Stimulated activated CD4-positive, alpha-beta T cell treated with anti-CD3 and anti-CD28 coated beads, Interleukin-15, amount 100 ng/mL, for 48 hours (primary cell): Measurements from ENCODE around the gene PAH.

Experiments
- DNase-seq, 2 donors: peaks; one replicate each; pipeline ENCODE4 v3.0.0-alpha.2; 2020; ENCODE audit warnings: low read depth in 2 of 2

Gene PAH

DNA sequence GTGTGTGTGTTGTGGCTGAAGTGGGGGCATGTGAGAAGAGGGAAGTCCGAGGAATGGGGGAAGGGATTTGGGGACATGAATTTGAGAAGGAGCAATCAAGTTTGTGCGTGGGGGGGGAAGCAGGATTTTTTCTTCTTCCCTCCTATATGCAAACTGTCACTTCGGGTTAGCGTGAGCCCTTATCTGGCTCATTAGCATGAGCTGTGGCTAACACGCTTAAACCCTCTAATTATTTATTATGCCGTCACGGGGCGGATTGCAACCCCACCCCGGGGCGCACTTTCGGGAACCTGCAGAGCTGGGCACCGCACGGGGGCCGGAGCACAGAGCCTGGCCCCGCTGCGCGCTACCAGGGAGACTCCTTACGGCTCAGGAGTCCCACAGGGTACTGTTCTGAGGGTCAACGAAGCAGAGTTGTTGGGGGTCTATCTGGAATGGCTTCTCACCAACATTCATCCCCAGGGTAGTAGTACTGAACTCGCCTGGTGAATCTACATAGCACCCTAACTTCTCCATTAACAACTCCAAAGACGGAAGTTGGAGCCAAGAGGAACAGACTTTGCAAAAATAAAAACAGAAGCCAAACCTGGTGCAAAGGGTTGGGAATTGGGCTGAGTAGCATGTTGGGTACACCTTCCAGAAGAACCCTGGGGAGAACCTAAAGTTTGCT is 34.0 kb upstream of the PAH start:
- DNase-seq = no peak

DNA sequence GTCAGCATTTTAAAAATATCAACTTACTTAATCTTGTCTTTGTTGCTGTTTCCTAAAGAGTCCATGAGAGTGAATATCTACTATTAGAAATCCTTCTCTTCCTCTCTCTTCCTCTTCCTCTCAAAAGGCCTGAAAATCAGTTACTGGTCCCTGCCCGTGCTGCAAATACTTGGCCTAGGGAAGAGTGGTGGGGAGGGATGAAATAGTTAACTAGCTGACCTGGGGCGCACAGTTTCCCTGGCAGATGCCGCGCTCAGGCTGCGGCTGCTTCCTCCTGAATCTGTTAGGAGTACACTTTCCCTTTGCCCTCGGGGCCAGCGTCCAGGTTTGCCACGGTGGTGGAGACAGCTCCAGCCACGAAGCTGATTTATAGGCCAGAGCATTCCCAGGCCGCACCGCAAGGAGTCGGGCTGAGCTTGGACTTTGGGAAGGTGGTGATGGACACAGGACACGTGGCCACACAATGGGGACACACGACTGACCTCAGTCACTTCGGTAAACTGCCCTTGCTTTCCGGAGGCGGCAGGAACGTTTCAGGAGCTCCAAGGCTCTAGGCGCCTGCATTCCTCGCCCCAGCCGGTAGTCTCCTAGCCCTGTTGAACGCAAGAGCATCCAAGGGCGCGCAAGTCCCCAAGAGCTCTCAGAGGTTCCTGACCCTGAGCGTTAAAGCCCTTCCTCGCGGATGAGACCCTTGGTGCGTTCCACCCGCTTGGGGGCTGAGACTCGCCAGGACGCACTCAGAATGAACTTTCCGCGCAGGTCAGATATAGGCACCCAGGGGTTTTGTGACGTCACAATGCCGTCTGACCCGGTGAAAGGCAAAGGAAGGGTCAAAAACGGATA is 33.3 kb upstream of the PAH start:
- DNase-seq = no peak

DNA sequence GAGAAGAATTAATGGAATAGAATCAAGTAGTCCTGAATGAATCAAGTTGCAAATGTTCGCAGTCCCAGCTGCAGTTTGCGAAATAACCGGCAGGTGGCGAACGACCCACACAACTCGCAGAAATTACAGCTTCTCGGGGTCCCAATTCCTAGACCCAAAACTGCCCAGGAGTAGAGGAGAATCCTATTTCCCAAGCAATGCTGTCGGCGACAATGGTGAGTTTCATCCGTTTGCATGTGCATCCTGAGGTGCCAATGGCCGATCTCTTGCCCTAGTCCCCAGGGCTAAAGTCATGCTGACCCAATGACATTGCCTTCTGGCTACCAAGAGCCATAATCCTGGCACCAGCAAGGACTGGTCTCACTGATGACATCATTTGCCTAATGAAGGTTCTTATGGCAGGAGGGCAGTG is 31.9 kb upstream of the PAH start:
- DNase-seq = peak in 1 of 2 donors; percentile 31

DNA sequence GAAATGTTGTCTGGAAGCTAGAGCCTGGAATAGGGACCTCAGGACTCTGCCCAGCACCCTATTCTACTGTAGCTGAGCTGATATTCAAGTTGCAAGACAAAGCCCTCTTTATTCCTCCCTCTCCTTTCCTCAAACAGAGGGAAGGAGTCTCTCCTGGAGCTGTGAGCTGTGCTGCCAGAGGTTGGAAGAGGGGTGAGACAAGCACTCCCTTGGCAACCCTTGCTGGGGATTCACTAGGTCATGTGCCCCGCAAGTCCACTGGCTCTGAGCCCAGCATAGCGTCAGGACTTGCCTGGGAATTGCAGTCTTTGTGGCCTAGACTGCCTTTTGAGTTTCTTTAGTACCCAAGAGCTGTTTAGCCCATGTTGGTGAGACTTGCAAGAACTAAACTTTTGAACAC is 29.0 kb upstream of the PAH start:
- no peak for DNase-seq

DNA sequence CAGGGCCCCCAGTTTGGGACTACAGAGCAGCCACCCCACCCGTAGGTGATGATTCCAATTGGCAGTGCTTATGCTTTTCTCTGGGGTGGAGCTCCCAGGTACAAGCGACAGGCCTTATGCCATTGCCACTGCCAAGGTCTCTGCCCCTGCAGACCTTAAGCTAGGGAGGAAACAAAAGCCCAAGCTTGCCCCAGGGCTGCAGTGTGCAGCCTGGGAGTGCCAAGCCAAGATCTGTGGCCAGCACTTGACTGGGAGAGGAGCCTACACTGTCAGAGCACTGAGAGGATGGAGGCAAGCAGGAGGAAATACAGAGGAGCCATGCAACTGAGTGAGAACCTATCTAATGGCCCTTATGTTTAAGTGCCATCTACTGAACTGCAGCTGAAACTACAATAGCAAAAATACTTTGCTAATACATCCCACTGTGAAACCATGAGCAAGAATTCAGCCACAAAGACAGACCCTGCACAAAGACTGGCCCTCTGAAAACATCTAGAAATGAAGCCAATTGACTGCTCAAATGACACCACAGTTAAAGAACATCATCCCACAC is 22.7 kb upstream of the PAH start:
- no peak for DNase-seq

DNA sequence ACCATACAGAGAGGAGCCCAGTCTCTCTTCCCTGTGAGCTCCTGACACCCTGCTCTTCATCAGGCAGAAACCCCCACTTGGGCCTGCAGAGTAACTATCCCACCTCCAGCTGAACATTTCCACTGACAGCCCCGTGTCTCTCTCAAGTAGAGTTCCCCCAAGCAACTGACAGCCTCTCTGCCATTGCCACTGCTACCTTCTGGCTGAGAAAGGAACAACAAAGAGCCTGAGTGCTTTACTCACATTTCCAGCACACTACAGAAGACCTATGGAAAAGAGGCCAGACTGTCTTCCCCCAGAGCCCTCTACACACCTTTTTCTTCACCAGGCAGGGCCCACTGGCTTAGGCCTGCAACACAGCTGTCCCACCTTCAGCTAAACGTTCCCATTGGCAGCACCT is 22.0 kb upstream of the PAH start:
- no peak for DNase-seq

DNA sequence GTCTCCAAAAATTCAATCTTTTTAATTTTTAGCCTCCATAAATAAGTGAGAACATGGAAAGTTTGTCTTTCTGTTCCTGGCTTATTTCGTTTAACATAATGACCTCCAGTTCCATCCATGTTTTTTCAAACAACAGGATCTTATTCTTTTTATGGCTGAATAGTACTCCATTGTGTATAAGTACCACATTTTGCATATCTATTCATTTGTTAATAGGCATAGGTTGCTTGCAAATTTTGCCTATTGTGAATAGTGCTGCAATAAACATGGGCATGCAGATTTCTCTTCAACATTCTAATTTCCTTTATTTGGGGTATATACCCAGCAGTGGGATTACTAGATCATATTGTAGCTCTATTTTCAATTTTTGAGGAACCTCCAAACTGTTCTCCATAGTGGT is 16.1 kb upstream of the PAH start:
- DNase-seq = no peak

DNA sequence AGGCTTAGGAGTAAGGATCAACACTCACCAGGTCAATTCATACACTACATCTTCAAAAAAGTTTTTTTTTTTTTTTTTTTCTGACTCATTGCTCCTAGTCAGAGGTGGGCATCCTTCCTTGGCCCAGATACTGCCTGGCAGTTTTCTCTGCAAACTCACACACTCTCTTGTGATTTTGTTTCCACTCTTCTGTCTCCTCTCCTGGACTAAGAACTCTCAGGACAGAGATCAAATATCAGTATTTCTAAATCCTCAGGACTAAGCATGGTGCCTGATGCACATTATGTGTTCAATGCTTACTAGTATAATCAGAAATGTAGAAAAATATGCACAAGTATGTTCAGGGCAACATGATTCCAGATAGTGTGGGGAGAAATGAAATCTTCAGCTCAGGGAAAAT is 10.2 kb upstream of the PAH start:
- no peak for DNase-seq

DNA sequence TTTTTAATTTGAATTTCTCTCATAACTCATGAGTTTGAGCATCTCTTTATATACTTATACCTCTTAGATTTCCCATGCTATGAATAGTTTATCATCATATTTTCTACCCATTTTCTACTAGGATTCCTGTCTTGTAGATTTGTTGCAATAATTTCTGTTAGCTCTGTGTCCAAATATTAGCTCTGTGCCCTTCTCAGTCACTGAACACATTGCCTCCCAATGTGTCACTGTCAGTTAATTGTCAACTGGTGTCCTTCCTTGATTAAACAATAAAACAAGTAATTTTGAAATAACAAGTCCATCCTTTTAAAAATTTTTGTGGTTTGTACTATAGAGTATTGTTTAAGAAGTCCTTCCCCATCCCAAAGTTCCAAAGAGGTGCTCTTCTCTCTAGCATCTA is 4.2 kb upstream of the PAH start:
- DNase-seq = no peak

DNA sequence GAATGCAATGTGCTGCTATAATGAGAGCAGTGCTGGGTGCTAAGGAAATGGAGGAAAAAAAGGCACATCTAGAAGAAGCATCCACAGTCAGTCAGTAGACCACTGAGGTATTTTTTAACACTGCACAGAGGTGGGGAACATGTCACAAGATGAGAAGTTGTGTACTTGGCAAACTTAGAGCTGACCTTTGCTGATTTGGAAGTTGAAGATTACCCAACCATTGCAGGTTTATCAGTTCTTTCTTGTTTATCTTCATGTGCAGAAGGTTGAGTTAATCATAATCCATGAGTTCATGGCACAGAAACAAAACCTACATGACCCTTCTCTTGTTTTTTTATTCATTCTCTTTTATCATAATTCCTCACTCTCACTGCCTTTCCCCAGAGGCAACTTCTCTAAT is 3.2 kb upstream of the PAH start:
- no peak for DNase-seq

DNA sequence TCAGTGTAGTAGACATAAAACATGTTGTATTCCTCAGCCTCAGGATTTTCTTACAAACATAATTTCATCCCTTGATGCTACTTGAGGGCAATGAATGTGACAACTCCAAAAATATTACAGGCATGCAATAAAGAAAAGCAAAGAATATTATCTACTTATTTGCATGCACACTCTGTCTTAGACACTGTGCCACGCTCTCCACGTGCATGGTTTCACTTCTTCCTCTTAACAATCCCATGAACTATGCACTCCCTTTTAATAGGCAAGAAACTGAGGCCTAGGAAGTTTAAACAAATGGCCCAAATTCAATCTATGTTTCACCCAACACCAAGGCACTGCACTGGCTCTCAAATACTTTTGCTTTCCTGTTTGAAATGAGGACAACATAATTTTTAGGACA is 1.8 kb upstream of the PAH start:
- DNase-seq = no peak

DNA sequence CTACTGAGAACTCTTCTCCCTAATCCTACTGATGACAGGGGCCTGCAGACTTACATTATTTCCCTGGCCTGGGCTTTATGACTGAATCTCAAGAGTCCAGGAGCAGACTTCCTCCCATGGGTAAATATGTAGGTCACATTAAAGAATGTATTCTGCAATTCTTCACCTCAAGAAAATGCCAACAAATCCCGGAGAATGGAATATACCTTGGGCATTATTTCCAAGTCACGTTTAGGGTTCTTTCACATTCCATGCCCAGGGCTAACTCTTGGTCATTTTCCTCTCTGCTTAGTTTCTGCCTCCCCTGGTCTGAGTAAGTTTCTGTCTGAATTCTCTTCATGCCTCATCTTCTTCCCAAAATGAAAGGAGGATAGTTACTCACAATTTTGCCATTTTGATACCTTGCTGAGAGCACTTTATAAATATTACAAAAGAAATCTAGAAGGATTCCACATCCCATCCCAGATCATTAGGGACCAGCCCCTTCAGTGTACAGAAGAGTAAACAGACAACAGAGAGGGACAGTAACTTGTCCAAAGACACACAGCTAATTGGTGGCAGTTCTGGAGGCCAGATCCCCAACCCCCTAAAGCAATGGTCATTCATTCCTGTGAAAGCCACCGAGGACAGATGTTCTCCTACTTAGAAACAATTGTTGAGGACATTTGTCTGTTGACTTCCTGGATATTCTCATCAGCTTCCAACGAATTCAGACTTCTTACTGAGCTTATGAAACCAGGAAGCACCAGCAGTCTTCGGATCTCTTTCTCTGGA is 605 bp downstream of the PAH start:
- no peak for DNase-seq

DNA sequence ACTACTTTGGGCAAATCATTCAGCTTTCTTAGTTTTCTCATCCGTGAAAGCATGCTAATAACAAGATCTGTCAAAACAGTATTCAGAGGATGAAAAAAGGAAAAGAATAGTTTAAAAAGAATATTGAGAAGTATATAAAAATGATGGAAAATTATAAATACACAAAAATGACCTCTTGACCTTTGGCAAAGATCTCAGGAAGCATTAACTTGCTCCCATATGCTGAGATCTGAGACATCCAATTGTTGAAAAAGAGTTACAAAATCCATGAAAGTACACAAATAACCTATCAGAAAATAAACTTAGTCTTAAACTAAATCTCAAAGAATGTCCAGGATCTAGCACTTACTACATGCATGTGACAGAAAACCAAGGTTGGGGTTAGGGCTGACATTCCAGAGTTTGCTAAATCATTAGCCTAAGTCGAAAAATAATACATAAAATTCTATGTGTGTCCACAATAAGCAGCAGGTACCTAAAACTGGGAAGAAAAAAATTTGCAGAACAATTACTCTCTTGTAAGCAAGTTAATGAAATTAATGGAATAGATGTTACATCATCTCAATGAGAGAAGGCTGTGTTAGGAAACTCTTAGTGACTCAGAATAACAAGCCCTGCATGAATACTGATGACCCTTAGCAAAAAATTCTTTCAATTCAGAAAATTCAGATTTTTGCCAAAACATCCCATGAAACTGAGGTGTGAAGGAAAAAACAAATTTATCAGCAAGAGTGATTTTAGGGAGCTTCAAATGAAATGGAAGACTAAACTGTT is 3.4 kb downstream of the PAH start:
- no peak for DNase-seq

DNA sequence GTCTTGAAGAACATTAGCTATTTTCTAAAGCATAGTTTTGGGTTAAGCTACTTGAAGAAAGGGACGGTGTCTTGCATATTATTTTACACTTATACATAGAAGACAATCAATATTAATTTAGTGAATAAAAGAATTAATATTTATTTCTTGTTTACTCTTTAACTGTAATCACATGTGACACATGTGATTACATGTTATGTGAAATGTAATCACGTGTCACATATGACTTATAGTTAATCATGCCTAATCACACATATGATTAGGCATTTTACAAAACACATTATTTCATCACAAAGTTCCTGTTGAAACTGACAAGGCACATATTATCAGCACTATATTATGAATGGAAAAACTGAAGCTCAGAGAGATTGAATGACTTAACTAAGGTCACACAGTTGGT is 4.8 kb downstream of the PAH start:
- no peak for DNase-seq

DNA sequence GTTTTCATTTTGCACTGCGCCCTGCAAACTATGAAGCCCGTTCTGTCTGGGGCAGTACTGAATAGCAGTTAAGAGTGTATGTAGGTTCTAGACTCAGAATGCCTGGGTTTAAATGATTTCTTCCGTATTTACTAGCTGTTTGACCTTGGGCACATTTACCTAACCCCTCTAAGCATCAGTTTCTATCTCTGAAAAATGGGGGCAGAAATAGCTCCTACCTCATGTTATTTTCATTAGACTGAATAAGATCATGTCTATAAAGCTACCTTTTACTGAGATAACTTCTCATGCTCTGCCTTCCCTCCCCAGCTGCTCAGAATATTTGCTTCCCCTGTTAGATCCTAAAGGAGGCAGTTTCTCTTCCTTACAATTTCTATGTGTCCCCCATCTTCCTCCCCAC is 5.7 kb downstream of the PAH start:
- no peak for DNase-seq

DNA sequence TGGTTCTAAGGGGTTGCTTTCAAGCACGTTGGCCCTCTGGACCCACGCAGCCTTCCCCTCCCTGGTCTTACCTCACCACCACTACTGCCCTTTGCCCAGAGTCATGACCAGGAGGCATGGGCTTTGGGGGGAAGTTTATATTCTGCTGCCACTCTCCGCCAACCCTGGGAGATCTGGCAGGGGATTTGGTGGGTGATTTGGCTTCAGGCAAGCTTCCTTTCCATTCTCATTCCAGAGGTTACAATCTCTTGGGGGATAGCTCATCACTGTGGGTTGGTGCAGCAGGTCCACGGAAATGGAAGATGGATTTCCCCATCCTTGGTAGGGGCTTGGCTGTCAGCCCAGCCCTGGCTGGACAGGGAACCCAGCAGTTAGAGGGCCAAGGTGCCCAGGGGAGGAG is 6.3 kb downstream of the PAH start:
- DNase-seq = no peak

DNA sequence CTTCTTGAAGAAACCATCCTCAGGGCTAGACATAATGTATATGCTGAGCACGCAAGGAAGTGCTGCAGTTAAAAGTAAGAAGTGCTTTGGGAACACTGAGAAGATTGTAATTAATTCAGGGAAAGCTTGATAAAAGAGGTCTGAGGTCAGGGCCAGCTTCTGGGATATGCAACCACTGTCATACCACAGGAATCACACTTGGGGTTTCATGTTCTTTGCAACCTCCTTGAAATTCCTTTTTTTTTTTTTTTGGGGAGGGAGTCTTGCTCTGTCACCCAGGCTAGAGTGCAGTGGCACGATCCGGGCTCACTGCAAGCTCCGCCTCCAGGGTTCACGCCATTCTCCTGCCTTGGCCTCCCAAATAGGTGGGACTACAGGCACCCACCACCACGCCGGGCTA is 6.9 kb downstream of the PAH start:
- DNase-seq = no peak

DNA sequence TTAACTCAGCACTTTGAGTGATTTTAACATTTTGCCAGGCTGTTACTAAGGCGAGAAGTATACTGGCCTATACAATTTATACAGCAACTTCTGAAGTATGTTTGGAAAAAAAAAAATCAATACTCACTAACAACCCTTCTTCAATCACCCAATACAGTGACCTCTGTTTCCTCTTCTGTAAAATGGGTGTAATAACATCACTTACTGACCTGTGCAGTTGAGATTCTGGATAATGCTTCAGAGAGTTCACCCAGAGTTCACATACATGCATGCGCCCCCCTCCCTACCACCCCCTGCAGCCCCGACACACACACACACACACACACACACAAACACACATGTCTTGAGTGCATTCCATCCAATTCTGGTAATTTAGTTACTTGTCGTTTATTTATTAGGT is 9.1 kb downstream of the PAH start:
- DNase-seq = no peak

DNA sequence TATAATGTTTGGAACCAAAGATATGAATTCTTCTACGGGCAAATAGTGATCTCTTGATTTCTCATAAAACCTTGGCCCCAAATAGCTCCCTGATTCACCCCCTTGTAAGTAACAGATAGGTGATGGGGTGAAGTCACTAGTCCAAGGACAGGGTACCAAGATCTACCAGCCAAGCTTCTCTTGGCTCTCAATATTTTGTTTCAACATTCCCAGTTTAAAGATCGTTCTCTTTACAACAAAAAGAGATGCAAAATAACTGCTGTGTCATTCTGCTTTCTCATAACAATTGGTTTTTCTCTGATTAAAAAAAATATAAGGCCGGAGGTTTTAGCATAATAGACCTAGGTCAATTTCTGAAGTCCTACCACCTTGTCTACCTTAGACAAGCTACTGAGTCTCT is 11.8 kb downstream of the PAH start:
- DNase-seq = no peak

DNA sequence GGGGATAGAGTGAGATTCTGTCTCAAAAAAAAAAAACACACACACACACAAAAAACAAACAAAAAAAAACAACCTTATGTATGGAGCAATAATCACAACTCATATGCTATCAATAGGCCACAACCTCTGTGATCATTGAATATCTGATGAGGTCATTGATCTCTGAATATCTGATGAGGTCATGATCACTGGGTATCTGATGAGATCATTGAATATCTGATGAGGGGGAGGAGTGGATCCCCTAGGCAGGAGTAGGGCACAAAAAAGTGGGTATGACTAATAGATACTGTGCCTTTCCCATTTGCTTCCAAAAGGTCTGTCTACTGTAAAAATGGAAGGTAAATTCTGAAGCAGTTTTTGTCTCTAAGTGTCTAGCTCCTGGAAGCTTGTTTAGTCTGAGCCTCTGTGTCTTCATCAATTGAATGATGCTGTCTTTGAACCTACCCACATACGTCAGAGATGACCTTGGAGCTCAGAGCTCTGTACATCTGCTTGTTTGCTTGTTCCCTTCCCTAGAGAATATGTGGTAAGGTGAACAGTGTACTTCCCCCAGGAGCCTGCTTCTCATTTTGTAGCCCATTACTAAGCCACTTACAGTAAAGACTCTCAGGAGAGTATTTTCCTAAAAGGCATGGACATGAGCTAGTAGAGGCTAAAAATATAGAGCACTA is 13.6 kb downstream of the PAH start:
- no peak for DNase-seq

DNA sequence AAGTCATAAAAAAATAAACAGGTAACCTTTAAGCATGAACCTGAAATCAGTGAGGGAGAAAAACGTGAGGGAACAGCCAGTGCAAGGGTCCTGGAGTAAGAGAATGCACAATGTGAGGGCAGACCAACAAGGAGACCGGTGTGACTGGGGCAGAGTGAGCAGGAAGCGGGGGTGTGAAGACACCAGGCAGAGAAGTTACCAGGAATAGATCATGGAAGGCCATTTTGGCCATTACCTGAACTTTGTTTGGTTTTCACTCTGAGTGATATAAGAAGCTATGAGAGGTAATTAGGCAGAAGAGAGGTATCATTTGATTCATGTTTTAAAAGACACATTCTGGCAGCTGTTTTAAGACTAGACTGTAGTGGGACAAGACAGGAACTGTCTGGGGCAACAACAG is 15.0 kb downstream of the PAH start:
- no peak for DNase-seq
